Subcutaneous adipose tissue (tissue), 4 donors: ENCODE measurements around the gene SCN2B. TPM values are rescaled to one million over a fixed set of nuclear protein-coding genes. Genes with fewer than 3 reads are reported as not detected.

Source experiments
- CTCF ChIP-seq: fragments of 450-650 bp; IDR thresholded peaks from one replicate; pipeline ENCODE4 v1.5.1; 2016; ENCODE audit warnings: low read depth, mild to moderate bottlenecking, control low read depth, antibody characterized with exemption, moderate library complexity
- total RNA-seq, 4 donors: library from RNA; depleted of rRNA; stranded (reverse); fragments of >200 nt; gene quantifications; one replicate each; pipeline ENCODE4 v1.1.0, GENCODE V29; 2016

The SCN2B gene
- total RNA-seq, 4 donors from 2014 or later = under 0.01 to 0.19 TPM; not detected in 2

- no peak for TF ChIP-seq CTCF
Measured at GRCh38 chr11:118206391-118207031, 30.1 kb upstream of the SCN2B start.

GRCh38 chr11:118205606-118206378, 29.4 kb upstream of the SCN2B start:
- no peak for TF ChIP-seq CTCF

- no peak for TF ChIP-seq CTCF
Measured at GRCh38 chr11:118202599-118203422, 26.4 kb upstream of the SCN2B start.

- TF ChIP-seq CTCF = no peak
Measured at GRCh38 chr11:118201966-118202365, 25.5 kb upstream of the SCN2B start.

- TF ChIP-seq CTCF = no peak
Measured at GRCh38 chr11:118200901-118201680, 24.7 kb upstream of the SCN2B start.

GRCh38 chr11:118200497-118200896, 24.1 kb upstream of the SCN2B start:
- TF ChIP-seq CTCF = no peak
